Kidney (tissue), 14 donors: Measurements from ENCODE around the gene SYT15. TPM values are rescaled to one million over a fixed set of nuclear protein-coding genes. Genes with fewer than 3 reads are reported as not detected.

Source experiments
- DNase-seq, 5 donors: peaks; one replicate each; pipeline ENCODE4 v3.0.0-alpha.2; 2013 to 2020
- FAIRE-seq: peaks from 2 replicates; lab custom pipeline; 2012; peaks lifted over from hg19 to GRCh38; lab: Jason Lieb, UNC
- H3K27ac ChIP-seq, 2 donors: one replicate each; pipeline ENCODE4 v1.7.0; 2013; ENCODE audit warnings: low read depth in 2 of 2, low read length in 2 of 2, inconsistent platforms in 1 of 2
- H3K27me3 ChIP-seq: one replicate; pipeline ENCODE4 v1.7.1; 2013; ENCODE audit warnings: low read length, inconsistent platforms; ENCODE audit not compliant: control insufficient read depth, insufficient read depth
- H3K36me3 ChIP-seq, 3 donors: one replicate each; pipeline versions ENCODE4 v1.7.0 to v1.7.1; 2013; ENCODE audit warnings: low read length in 3 of 3, control low read depth in 1 of 3, inconsistent platforms in 1 of 3; ENCODE audit not compliant: insufficient read depth in 3 of 3, control insufficient read depth in 2 of 3
- H3K4me1 ChIP-seq, 3 donors: one replicate each; pipeline versions ENCODE4 v1.7.0 to v1.7.1; 2013; ENCODE audit warnings: low read length in 3 of 3, inconsistent platforms in 1 of 3, low read depth in 1 of 3; ENCODE audit not compliant: control insufficient read depth in 2 of 3, insufficient read depth in 2 of 3
- H3K4me3 ChIP-seq, 3 donors: one replicate each; pipeline versions ENCODE4 v1.7.0 to v1.8.1; 2013; ENCODE audit warnings: low read length in 3 of 3, control low read depth in 1 of 3, inconsistent platforms in 1 of 3
- H3K9ac ChIP-seq, 3 donors: one replicate each; pipeline versions ENCODE4 v1.7.0 to v1.7.1; 2013; ENCODE audit warnings: low read length in 3 of 3, control low read depth in 1 of 3, inconsistent platforms in 1 of 3
- H3K9me3 ChIP-seq, 3 donors: one replicate each; pipeline versions ENCODE4 v1.7.0 to v1.7.1; 2013; ENCODE audit warnings: low read length in 3 of 3, control low read depth in 1 of 3, inconsistent platforms in 1 of 3; ENCODE audit not compliant: control insufficient read depth in 2 of 3, insufficient read depth in 1 of 3
- CTCF ChIP-seq: IDR thresholded peaks from 3 replicates; pipeline ENCODE4 v1.5.1; 2012; ENCODE audit warnings: mild to moderate bottlenecking, moderate library complexity, borderline replicate concordance; ENCODE audit not compliant: insufficient read depth; ENCODE audit errors: extremely low read depth
- intact Hi-C: fragments of 100-400 bp; cut with DNase I; formaldehyde crosslinking; loops from one replicate; pipeline ENCODE4 v1.11.1; 2022
- polyA plus RNA-seq: library from polyadenylated mRNA; stranded (reverse); fragments of 350-450 nt; fragmentation: Illumina TruSeq; extraction: RNeasy Lipid Tissue Mini Kit (QIAGEN cat#74804); gene quantifications from one replicate; pipeline ENCODE4 v1.2.3, GENCODE V29; 2014; ENCODE audit warnings: low read depth, low replicate concordance; ENCODE audit not compliant: insufficient read depth
- total RNA-seq: library from RNA; stranded (reverse); fragmentation: NEBNext Ultra II Directional; extraction: Animal tissue kit (Norgen Biotek cat#: 25700); gene quantifications from one replicate; pipeline ENCODE4 v1.2.1, GENCODE V29; 2021
- donor health status: control.
- donor health status: control.
- donor health status: control.
- donor health status: control.
- donor health status: control.
- donor health status: DM: yes; HTN: yes; CAD: no.
- donor health status: Normal renal cell carcinoma (clear cell type).

Gene SYT15
- total and polyA plus RNA-seq, 2 donors from 2014 or later = 2.1 to 12.7 TPM

- DNase-seq = peak in 2 of 5 donors; percentile 65 to 69
Measured at GRCh38 chr10:46541735-46542566, 37.0 kb upstream of the SYT15 start.

GRCh38 chr10:46542567-46543465 is 36.1 kb upstream of the SYT15 start:
- intact Hi-C loops = no loop called here
- Histone ChIP-seq H3K27me3 (no peaks in the 10 kb centered on the region), H3K9ac (no peak overlapping the region), H3K9me3 (no peaks in the 10 kb centered on the region), H3K4me1 (peaks cover 7 to 9% (median 7%) of the 10 kb centered on the region in 3 donors), H3K4me3 (no peak overlapping the region), H3K27ac (no peak overlapping the region), H3K36me3 (no peaks in the 10 kb centered on the region)
- FAIRE-seq (no peak), DNase-seq (peak in 2 of 5 donors; percentile 52)
- no peak for TF ChIP-seq CTCF

More at GRCh38 chr10:46541735-46542566, 37.0 kb upstream of the SYT15 start:
- no peak for TF ChIP-seq CTCF
- intact Hi-C loops = no loop called here
- Histone ChIP-seq H3K27ac (no peak overlapping the region), H3K9me3 (no peaks in the 10 kb centered on the region), H3K4me3 (peak overlapping the region in 1 of 3 donors; percentile 26), H3K27me3 (no peaks in the 10 kb centered on the region), H3K9ac (no peak overlapping the region), H3K36me3 (no peaks in the 10 kb centered on the region), H3K4me1 (peaks cover 7 to 9% (median 7%) of the 10 kb centered on the region in 3 donors)
- FAIRE-seq = no peak

GRCh38 chr10:46543466-46544377 is 35.2 kb upstream of the SYT15 start:
- intact Hi-C loops = no loop called here
- FAIRE-seq = no peak
- Histone ChIP-seq H3K36me3 (no peaks in the 10 kb centered on the region), H3K4me1 (peaks cover 7 to 9% (median 7%) of the 10 kb centered on the region in 3 donors), H3K9ac (no peak overlapping the region), H3K27me3 (no peaks in the 10 kb centered on the region), H3K27ac (no peak overlapping the region), H3K4me3 (no peak overlapping the region), H3K9me3 (no peaks in the 10 kb centered on the region)
- DNase-seq = peak in 2 of 5 donors; percentile 50 to 72
- no peak for TF ChIP-seq CTCF
